ENCODE data around the gene CREB3.

CREB3 gene

DNA sequence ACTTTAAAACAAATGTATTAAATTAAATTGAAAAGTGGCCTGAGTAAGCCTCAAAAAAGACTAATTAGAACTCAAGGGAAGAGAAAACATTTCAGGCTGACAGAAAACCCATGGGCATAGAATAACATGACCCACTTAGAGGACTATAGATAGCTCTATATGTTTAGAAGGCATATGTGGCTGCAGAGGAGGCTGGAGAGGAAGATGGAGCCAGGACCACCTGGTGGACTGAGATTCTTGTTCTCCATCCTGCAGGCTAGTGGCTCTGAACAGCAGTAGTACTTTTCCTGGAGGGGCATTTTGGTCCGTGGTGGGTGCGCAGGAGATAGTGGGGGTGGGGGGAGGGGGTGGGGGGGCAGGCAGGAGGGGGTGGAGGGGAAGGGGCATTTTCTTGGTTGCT is 48.6 kb downstream of the CREB3 start:
- no peak for DNase-seq (ENCODE audit: low read depth)

GRCh38 chr9:35783418-35783817 is 51.0 kb downstream of the CREB3 start:
- DNase-seq (ENCODE audit: low read depth), result no peak

All from ELR (cell line).